ENCODE measurements around the gene CNIH4. TPM values are rescaled to one million over a fixed set of nuclear protein-coding genes. Genes with fewer than 3 reads are reported as not detected.
A peak's percentile ranks its signal among the peaks of the same experiment; 100 is the strongest.
"Not testable (repeated sequence)": the region's sequence is repeated elsewhere in the genome, so short reads cannot be mapped to it uniquely, and the experiment has no call there.

Gene CNIH4
- total RNA-seq, 1 donor from 2014 or later, result 110 TPM

GRCh38 chr1:224393294-224393693, 36.6 kb downstream of the CNIH4 start:
- DNase-seq (ENCODE audit: low read depth, low spot score), result no peak

- DNase-seq (ENCODE audit: low read depth, low spot score), result no peak
Observed at GRCh38 chr1:224399887-224400286, 43.2 kb downstream of the CNIH4 start.

- DNase-seq (ENCODE audit: low read depth, low spot score), result no peak
Observed at GRCh38 chr1:224402472-224403036, 45.9 kb downstream of the CNIH4 start.

- DNase-seq (ENCODE audit: low read depth, low spot score), result no peak
Observed at GRCh38 chr1:224404916-224405603, 48.4 kb downstream of the CNIH4 start.

- DNase-seq (ENCODE audit: low read depth, low spot score), result no peak
Observed at GRCh38 chr1:224405604-224405970, 48.9 kb downstream of the CNIH4 start.

GRCh38 chr1:224406216-224406615, 49.5 kb downstream of the CNIH4 start:
- no peak for DNase-seq (ENCODE audit: low read depth, low spot score)

- DNase-seq (ENCODE audit: low read depth, low spot score), result no peak
Observed at GRCh38 chr1:224407571-224408293, 51.1 kb downstream of the CNIH4 start.

GRCh38 chr1:224408294-224408590, 51.6 kb downstream of the CNIH4 start:
- DNase-seq (ENCODE audit: low read depth, low spot score), result no peak

- DNase-seq (ENCODE audit: low read depth, low spot score), result no peak
Observed at GRCh38 chr1:224411766-224412165, 55.1 kb downstream of the CNIH4 start.

- DNase-seq (ENCODE audit: low read depth, low spot score), result no peak
Observed at GRCh38 chr1:224420106-224420505, 63.4 kb downstream of the CNIH4 start.

- DNase-seq (ENCODE audit: low read depth, low spot score), result no peak
Observed at GRCh38 chr1:224425279-224425884, 68.7 kb downstream of the CNIH4 start.

- not testable (repeated sequence) for DNase-seq (ENCODE audit: low read depth, low spot score)
Observed at GRCh38 chr1:224426869-224427268, 70.2 kb downstream of the CNIH4 start.

GRCh38 chr1:224427346-224427745, 70.7 kb downstream of the CNIH4 start:
- DNase-seq (ENCODE audit: low read depth, low spot score), result peak; percentile 52

GRCh38 chr1:224428713-224429112, 72.0 kb downstream of the CNIH4 start:
- DNase-seq (ENCODE audit: low read depth, low spot score), result not testable (repeated sequence)

Other genes starting within 250 kb of the CNIH4 start
- gene FBXO28, start 242.8 kb upstream of the CNIH4 start, total RNA-seq, result 46.6 and 56.5 TPM in 2 replicates
- 77.7 and 88.4 TPM in 2 replicates for gene DEGS1, start 173.6 kb upstream of the CNIH4 start, total RNA-seq
- gene NVL, start 26.7 kb upstream of the CNIH4 start, total RNA-seq, result 27.0 and 34.0 TPM in 2 replicates
- 59.7 and 61.0 TPM in 2 replicates for gene WDR26, start 77.9 kb downstream of the CNIH4 start, total RNA-seq